HG03575 (cell line): ENCODE data around the gene DHPS.
"Not testable (repeated sequence)": the region's sequence is repeated elsewhere in the genome, so short reads cannot be mapped to it uniquely, and the experiment has no call there.

Experiments used
- ATAC-seq: cut with Tn5 transposase; IDR thresholded peaks from one replicate; pipeline ENCODE4 v1.9.1; 2021; ENCODE audit not compliant: unreplicated experiment, insufficient number of reproducible peaks, low FRiP score; ENCODE audit errors: extremely low read depth

Gene DHPS

GRCh38 chr19:12708641-12709040, 27.0 kb upstream of the DHPS start:
- ATAC-seq: no peak

DNA sequence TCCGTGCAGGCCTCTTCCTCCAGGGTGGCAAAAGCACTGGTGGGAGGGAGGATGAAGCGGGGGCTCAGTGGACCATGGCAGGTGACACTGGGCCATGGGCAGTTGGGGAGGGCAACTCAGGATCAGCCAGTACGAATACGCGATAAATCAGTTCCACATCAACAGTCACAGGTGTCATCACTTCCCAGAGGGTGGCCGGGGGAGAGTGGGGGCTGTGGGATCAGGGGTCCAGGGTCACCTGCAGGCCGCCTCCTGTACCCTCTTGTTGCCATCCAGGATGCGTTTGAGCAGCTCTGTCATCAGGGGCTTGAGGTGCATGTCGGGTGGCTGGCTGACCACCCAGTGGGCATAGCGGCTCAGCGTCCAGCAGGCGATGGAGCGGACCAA, 24.6 kb upstream of the DHPS start:
- ATAC-seq: no peak

GRCh38 chr19:12705654-12706331, 24.1 kb upstream of the DHPS start:
- ATAC-seq: no peak

DNA sequence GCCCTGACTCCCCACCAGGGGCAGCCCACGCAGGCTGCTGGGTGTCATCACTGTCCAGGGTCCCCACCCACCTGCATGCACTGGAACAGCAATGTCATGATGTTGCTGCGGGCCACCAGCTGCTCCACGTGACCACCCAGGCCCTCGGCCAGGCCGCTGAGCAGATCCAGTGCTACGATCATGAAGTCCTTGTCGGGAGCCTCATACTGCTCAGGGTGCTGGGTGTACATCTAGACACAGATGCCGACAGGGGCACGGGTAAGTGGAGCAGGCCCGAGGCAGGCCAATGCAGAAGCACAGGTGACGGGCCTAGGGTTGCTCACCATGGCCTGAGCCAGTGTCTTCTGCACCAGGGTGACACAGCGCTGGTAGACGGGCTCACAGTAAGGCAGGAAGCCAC, 23.5 kb upstream of the DHPS start:
- no peak for ATAC-seq

DNA sequence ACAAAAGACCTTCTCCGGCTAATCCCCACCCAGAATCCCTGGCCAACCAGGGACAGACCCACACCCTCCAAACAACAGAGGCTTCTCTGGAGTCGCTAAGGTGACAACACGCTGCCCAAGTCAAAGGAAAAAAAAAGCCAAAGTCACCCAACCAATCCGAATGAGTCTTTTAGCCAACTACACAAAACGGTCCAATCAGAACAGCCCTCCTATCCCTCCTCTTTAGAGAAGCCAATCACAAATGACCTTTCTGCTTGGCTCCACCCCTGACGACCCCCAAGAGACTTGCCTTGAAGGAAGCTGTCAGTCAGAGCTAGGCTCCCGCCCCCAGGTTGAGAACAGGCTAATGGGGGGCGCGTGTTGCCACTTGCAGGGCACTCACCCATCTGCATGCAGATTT, 21.4 kb upstream of the DHPS start:
- ATAC-seq: no peak

- no peak for ATAC-seq
These were observed 20.1 kb upstream of the DHPS start for GRCh38 chr19:12701596-12702282.

DNA sequence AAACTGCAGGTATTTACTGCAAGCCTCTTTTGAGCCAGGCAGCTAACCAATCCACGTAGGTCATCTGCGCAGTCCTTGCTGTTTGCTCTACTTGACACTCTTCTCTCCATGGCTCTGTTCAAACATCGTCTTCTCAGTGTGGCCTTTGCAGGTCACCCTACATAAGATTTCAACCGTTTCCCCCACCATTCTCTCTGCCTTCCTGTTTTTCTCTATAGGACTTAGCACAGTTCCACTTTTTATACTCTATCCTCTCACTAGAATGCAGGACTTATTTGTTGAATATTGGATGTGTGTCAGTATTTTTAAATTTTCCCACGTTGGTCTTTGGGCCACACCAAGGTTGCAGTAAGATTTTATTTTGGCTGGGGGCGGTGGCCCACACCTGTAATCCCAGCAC, 16.5 kb upstream of the DHPS start:
- ATAC-seq: no peak

DNA sequence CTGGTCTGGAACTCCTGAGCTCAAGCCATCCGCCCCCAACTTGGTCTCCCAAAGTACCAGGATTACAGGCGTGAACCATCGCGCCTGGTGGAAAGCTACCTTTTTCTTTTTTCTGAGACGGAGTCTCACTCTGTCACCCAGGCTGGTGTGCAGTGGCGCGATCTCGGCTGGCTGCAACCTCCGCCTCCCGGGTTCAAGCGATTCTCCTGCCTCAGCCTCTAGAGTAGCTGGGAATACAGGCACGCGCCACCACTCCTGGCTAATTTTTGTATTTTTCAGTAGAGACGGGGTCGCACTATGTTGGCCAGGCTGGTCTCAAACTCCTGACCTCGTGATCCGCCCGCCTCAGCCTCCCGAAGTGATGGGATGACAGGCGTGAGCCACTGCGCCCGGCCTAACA, 15.7 kb upstream of the DHPS start:
- not testable (repeated sequence) for ATAC-seq

- ATAC-seq: no peak
These were observed 15.0 kb upstream of the DHPS start, which contains the start of gene FBXW9 for GRCh38 chr19:12696366-12697335. TSS of gene FBXW9 (minus strand) at chr19:12696631. CDS start at chr19:12696581, 50 bp downstream.

DNA sequence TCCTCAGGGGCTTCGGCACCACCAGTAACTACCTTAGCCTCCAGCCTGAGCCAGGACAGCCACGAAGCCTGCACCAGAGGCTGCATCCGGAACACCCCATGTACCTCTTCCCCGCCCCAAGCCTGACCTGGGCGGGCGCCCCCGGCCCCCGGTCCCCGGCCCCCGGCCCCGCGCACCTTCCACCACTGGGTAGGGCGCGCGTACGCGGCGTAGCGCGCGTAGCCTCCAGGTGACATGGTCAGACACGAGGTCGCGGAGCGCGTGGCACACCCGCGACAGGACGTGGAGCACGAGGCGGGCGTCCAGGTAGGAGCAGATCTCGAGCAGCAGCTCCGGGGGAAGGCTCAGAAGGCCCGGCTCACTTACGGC, 14.3 kb upstream of the DHPS start:
- ATAC-seq: no peak

DNA sequence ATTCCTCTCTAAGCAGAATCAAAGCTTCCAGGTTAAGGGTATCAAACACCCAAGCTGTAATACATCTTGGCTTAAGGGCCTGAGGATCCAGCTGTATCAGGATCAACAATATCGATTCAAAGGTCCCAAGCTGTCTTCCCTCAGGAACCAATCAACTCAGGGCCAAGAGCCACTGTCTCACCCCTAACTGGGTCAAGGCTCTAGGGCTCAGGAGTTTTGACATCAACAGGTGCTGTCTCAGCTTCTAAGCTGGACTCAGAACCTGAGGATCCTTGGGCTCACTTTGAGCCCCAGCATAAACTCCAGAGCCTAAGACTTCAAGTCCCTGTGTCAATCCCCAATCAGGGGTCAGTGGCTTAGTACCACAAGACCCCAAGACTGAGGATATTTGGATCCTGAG, 13.8 kb upstream of the DHPS start:
- ATAC-seq: no peak

- ATAC-seq: no peak
These were observed 13.4 kb upstream of the DHPS start for GRCh38 chr19:12695096-12695495.

DNA sequence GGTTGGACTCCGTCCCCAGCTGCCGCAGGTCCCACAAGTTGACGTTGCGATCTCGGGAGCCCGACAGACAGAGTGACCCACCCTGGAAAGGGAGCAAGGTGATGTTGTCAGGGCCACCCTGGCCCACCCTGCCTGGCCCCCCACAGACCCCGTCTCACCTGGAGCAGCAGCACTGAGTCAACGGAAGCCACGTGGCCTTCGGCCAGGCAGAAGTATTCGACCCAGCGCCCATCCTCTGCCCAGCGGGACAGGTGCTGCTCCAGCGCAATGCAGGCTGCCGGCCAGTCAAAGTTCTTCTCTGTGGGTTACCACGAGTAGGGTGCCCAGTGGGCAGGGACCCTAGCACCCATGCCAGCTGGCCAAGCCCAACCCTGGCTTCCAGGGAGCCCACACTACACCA, 13.0 kb upstream of the DHPS start:
- ATAC-seq: no peak

- no peak for ATAC-seq
These were observed 11.3 kb upstream of the DHPS start for GRCh38 chr19:12692960-12693359.

GRCh38 chr19:12689581-12690216, 8.0 kb upstream of the DHPS start:
- no peak for ATAC-seq

DNA sequence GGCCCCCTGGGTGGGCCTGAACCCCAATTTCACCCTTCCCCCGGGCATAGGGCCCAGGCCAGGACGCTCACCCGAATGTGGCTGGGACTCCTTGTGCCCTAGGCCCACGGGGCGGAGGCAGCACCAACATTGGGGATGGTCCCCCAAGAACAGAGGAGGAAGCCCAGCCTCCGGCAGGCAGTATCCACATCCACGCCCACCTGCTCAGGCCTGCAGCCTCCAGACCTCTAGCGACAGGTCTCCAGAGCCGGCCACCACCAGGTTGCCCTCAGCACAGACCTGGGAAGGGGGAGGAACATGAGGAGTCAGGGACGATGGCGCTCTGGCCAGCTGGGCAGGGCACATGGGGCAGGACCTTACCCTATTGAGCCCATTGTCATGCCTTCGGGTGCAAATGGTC, 7.3 kb upstream of the DHPS start:
- ATAC-seq: no peak

GRCh38 chr19:12687496-12688196, 6.0 kb upstream of the DHPS start, which contains the start of gene GNG14:
TSS of gene GNG14 (plus strand) at chr19:12687998. CDS start at chr19:12688049, 51 bp downstream.
- ATAC-seq: no peak

- ATAC-seq: no peak
These were observed 4.2 kb upstream of the DHPS start for GRCh38 chr19:12685831-12686230.

DNA sequence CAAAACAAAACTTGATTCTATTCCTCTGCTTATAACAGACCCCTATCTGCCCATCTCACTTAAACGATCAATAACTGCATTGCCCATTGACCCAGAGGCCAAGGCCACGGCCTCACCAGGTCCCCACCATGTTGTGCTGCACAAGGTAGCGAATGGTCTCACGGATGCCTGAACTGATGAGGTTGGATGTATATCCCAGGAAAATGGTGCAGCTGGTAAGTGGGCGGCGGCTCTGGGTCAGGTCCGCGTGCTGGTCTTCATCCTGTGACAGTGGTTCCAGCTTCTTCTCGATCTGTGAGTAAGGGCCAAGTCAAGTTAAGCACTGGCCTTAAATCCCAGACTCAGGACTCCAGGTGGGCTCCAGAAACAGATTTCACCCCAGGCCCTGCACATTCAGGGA, 1.6 kb downstream of the DHPS start:
- no peak for ATAC-seq
